GM19463 (cell line): ENCODE results near the gene CRAMP1.
"Not testable (repeated sequence)": the region's sequence is repeated elsewhere in the genome, so short reads cannot be mapped to it uniquely, and the experiment has no call there.

Experiments used
- ATAC-seq: cut with Tn5 transposase; IDR thresholded peaks from one replicate; pipeline ENCODE4 v1.9.1; 2021; ENCODE audit warnings: mild to moderate bottlenecking, moderate library complexity; ENCODE audit not compliant: unreplicated experiment

Gene CRAMP1

GRCh38 chr16:1708083-1708767, 96.1 kb downstream of the CRAMP1 start:
- ATAC-seq = no peak

GRCh38 chr16:1708768-1709180, 96.6 kb downstream of the CRAMP1 start:
- no peak for ATAC-seq

- no peak for ATAC-seq
Observed at GRCh38 chr16:1709356-1709755, 97.2 kb downstream of the CRAMP1 start.

- ATAC-seq = no peak
Observed at GRCh38 chr16:1710811-1711507, 98.8 kb downstream of the CRAMP1 start.

- no peak for ATAC-seq
Observed at GRCh38 chr16:1712791-1713261, 100.7 kb downstream of the CRAMP1 start.

GRCh38 chr16:1713331-1713730, 101.2 kb downstream of the CRAMP1 start:
- no peak for ATAC-seq

GRCh38 chr16:1713933-1714332, 101.8 kb downstream of the CRAMP1 start:
- ATAC-seq = no peak

- no peak for ATAC-seq
Observed at GRCh38 chr16:1715220-1715619, 103.1 kb downstream of the CRAMP1 start.

- ATAC-seq = not testable (repeated sequence)
Observed at GRCh38 chr16:1718236-1718635, 106.1 kb downstream of the CRAMP1 start.

- ATAC-seq = not testable (repeated sequence)
Observed at GRCh38 chr16:1719559-1720229, 107.5 kb downstream of the CRAMP1 start.

- no peak for ATAC-seq
Observed at GRCh38 chr16:1721372-1721771, 109.2 kb downstream of the CRAMP1 start.

- ATAC-seq = no peak
Observed at GRCh38 chr16:1723450-1724147, 111.4 kb downstream of the CRAMP1 start.

- no peak for ATAC-seq
Observed at GRCh38 chr16:1724491-1724890, 112.3 kb downstream of the CRAMP1 start.

GRCh38 chr16:1726661-1727502, 114.7 kb downstream of the CRAMP1 start:
- ATAC-seq = no peak
